Measurements from ENCODE around the gene DDX25. TPM values are rescaled to one million over a fixed set of nuclear protein-coding genes. Genes with fewer than 3 reads are reported as not detected.

The DDX25 gene
- total RNA-seq, 2 donors from 2014 or later, result not detected

GRCh38 chr11:125873881-125874555 is 30.3 kb upstream of the DDX25 start:
- Histone ChIP-seq H3K27me3 (no peaks in the 10 kb centered on the region), H3K27ac (no peak overlapping the region), H3K9me3 (no peaks in the 10 kb centered on the region), H3K4me3 (peak overlapping the region in 1 of 2 donors; percentile 17), H3K36me3 (no peaks in the 10 kb centered on the region), H3K4me1 (no peaks in the 10 kb centered on the region)
- no peak for TF ChIP-seq CTCF (IDR thresholded peaks at IDR 0.05)
- no peak for DNase-seq (ENCODE audit: low spot score)

- H3K36me3 ChIP-seq, result no peaks in the 10 kb centered on the region
- H3K9me3 ChIP-seq, result no peaks in the 10 kb centered on the region
- peak overlapping the region in 1 of 2 donors; percentile 17 for H3K4me3 ChIP-seq
- H3K27me3 ChIP-seq, result no peaks in the 10 kb centered on the region
- TF ChIP-seq CTCF (IDR thresholded peaks at IDR 0.05), result peak; percentile 71 to 84
- no peak for DNase-seq (ENCODE audit: low spot score)
- no peak overlapping the region for H3K27ac ChIP-seq
- no peaks in the 10 kb centered on the region for H3K4me1 ChIP-seq
Observed at GRCh38 chr11:125874556-125875124, 29.7 kb upstream of the DDX25 start.

- no peak for DNase-seq (ENCODE audit: low spot score)
- no peak overlapping the region for H3K4me3 ChIP-seq
- H3K27me3 ChIP-seq, result no peaks in the 10 kb centered on the region
- no peaks in the 10 kb centered on the region for H3K9me3 ChIP-seq
- TF ChIP-seq CTCF (IDR thresholded peaks at IDR 0.05), result no peak
- H3K27ac ChIP-seq, result no peak overlapping the region
- no peaks in the 10 kb centered on the region for H3K36me3 ChIP-seq
- no peaks in the 10 kb centered on the region for H3K4me1 ChIP-seq
Observed at GRCh38 chr11:125881291-125881690, 23.0 kb upstream of the DDX25 start.

DNA sequence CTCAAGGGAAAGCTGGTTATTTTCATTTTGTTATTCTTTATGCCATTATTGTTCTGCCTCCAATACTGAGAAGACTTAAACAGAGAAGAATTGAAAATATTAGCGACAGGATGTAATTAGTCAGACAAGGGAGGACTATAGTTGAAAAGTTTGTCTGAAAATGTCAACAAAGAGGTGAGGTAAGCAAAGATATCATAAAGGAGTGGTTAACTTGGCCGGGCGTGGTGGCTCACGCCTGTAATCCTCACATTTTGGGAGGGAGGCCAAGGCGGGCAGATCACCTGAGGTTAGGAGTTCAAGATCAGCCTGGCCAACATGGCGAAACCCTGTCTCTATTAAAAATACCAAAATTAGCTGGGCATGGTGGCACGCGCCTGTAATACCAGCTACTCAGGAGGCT is 20.9 kb upstream of the DDX25 start:
- TF ChIP-seq CTCF (IDR thresholded peaks at IDR 0.05), result no peak
- H3K27me3 ChIP-seq, result no peaks in the 10 kb centered on the region

GRCh38 chr11:125886997-125887372 is 17.3 kb upstream of the DDX25 start:
- TF ChIP-seq CTCF (IDR thresholded peaks at IDR 0.05), result no peak
- Histone ChIP-seq H3K27ac (peak overlapping the region; percentile 96 to 97), H3K27me3 (no peaks in the 10 kb centered on the region), H3K36me3 (no peaks in the 10 kb centered on the region), H3K4me1 (peaks cover 0 to 4% of the 10 kb centered on the region in 2 donors), H3K9me3 (no peaks in the 10 kb centered on the region), H3K4me3 (peak overlapping the region; percentile 62 to 87)
- peak; percentile 64 for DNase-seq (ENCODE audit: low spot score)

More for the DNA sequence above, 20.9 kb upstream of the DDX25 start:
- Histone ChIP-seq H3K27ac (no peak overlapping the region), H3K9me3 (no peaks in the 10 kb centered on the region), H3K4me1 (peaks cover 0 to 3% of the 10 kb centered on the region in 2 donors), H3K4me3 (no peak overlapping the region), H3K36me3 (no peaks in the 10 kb centered on the region)
- DNase-seq (ENCODE audit: low spot score), result no peak
